Epithelial cell of esophagus (primary cell): ENCODE data around the gene GFI1B.

Experiments used
- DNase-seq: peaks from one replicate; pipeline ENCODE4 v3.0.0; 2010; ENCODE audit warnings: low read depth
- H3K4me3 ChIP-seq: 2 replicates; pipeline ENCODE4 v1.5.1; 2011; ENCODE audit warnings: mild to moderate bottlenecking, low read length, control low read depth
- CTCF ChIP-seq: IDR thresholded peaks from 2 replicates; pipeline ENCODE4 v1.5.1; 2011; ENCODE audit warnings: low read depth, mild to moderate bottlenecking, low read length, control low read depth, inconsistent platforms; ENCODE audit not compliant: insufficient read depth; ENCODE audit errors: missing control alignments

Gene GFI1B

GRCh38 chr9:132978451-132979131, at the start of gene GFI1B:
Gene GFI1B, plus strand, starts transcription at chr9:132978694. Its CDS starts 7,985 bp downstream, at chr9:132986679.
- no peak for DNase-seq
- H3K4me3 ChIP-seq: no peak within 1 kb of the TSS
- TF ChIP-seq CTCF: no peak

GRCh38 chr9:132931178-132931735, 47.2 kb upstream of the GFI1B start:
- no peak for DNase-seq
- no peak for TF ChIP-seq CTCF

GRCh38 chr9:132935026-132935425, 43.5 kb upstream of the GFI1B start:
- no peak for DNase-seq
- no peak for TF ChIP-seq CTCF
- no peak overlapping the region for H3K4me3 ChIP-seq

More at GRCh38 chr9:132931178-132931735, 47.2 kb upstream of the GFI1B start:
- H3K4me3 ChIP-seq: no peak overlapping the region

- H3K4me3 ChIP-seq: no peak overlapping the region
- no peak for TF ChIP-seq CTCF
Measured at GRCh38 chr9:132937463-132937901, 41.0 kb upstream of the GFI1B start.

GRCh38 chr9:132939169-132939568, 39.3 kb upstream of the GFI1B start:
- DNase-seq: no peak
- no peak for TF ChIP-seq CTCF
- H3K4me3 ChIP-seq: no peak overlapping the region

More at GRCh38 chr9:132937463-132937901, 41.0 kb upstream of the GFI1B start:
- DNase-seq: no peak

- TF ChIP-seq CTCF: no peak
- H3K4me3 ChIP-seq: peak overlapping the region; percentile 96
- peak; percentile 18 for DNase-seq
Measured at GRCh38 chr9:132942541-132943182, 35.8 kb upstream of the GFI1B start.
